ENCODE data around the gene CD79A. TPM values are rescaled to one million over a fixed set of nuclear protein-coding genes. Genes with fewer than 3 reads are reported as not detected.

The CD79A gene
- total RNA-seq, 2 donors from 2014 or later = 0.59 TPM; not detected in 1

DNA sequence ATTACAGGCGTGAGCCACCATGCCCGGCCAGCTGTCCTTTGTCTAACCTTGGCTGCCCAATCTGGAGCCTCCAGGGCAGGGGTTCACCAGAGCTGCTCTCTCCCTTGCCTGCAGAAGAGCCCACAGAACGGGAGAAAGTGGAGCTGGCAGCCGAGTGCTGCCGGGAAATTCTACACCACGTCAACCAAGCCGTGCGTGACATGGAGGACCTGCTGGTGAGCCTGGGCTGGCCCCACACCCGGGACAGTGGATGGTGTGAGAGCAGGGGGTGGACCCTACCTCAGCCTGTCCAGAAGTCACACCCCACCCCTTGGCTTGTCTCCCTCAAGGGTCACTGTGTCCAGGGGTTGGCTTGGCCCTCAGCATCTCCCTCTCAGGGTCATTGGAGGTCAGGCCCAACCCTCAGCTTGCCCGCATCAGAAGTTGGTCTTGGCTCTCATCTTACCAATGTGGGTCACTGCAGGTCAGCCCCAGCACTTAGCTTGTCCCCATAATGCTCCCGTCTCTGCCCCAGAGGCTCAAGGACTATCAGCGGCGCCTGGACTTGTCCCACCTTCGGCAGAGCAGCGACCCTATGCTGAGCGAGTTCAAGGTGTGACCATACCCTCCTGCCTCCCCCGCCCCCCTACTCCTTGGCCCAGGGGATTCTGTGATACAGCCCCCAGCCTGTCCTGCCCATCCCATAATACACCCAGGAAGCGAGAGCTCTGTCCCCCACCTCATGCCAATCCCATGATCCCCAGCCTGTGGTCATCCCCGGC lies 26.3 kb downstream of the CD79A start:
- H3K4me3 ChIP-seq = no peak overlapping the region
- H3K27me3 ChIP-seq (replicated peaks; ENCODE audit: insufficient read depth) = no peaks in the 10 kb centered on the region
- peaks cover 5% of the 10 kb centered on the region for H3K4me1 ChIP-seq (replicated peaks)
- no peak for DNase-seq (ENCODE audit: low spot score)
- intact Hi-C loops (cut with DNase I) = no loop called here
- peaks cover 2 to 19% of the 10 kb centered on the region in 2 donors for H3K36me3 ChIP-seq
- TF ChIP-seq CTCF (IDR thresholded peaks at IDR 0.05) = no peak
- no peak for TF ChIP-seq POLR2AphosphoS5 (IDR thresholded peaks at IDR 0.05)
- TF ChIP-seq POLR2A (IDR thresholded peaks at IDR 0.05) = no peak
- 87% methylated on average over 19 of the region's 19 CpGs for WGBS
- H3K9me3 ChIP-seq = no peaks in the 10 kb centered on the region
- peak overlapping the region; percentile 54 to 72 for H3K27ac ChIP-seq

- TF ChIP-seq POLR2AphosphoS5 (IDR thresholded peaks at IDR 0.05) (peak; percentile 80), POLR2A (IDR thresholded peaks at IDR 0.05) (no peak), CTCF (IDR thresholded peaks at IDR 0.05) (no peak)
- 50% methylated on average over 17 of the region's 30 CpGs for WGBS
- Histone ChIP-seq H3K36me3 (peaks cover 2 to 19% of the 10 kb centered on the region in 2 donors), H3K4me1 (replicated peaks) (peaks cover 5% of the 10 kb centered on the region), H3K9me3 (no peaks in the 10 kb centered on the region), H3K4me3 (peak overlapping the region in 1 of 2 donors; percentile 25), H3K27ac (peak overlapping the region; percentile 60 to 72), H3K27me3 (replicated peaks; ENCODE audit: insufficient read depth) (no peaks in the 10 kb centered on the region)
- peak; percentile 77 for DNase-seq (ENCODE audit: low spot score)
- intact Hi-C loops (cut with DNase I) = no loop called here
Observed at GRCh38 chr19:41904118-41904870, 27.2 kb downstream of the CD79A start.

DNA sequence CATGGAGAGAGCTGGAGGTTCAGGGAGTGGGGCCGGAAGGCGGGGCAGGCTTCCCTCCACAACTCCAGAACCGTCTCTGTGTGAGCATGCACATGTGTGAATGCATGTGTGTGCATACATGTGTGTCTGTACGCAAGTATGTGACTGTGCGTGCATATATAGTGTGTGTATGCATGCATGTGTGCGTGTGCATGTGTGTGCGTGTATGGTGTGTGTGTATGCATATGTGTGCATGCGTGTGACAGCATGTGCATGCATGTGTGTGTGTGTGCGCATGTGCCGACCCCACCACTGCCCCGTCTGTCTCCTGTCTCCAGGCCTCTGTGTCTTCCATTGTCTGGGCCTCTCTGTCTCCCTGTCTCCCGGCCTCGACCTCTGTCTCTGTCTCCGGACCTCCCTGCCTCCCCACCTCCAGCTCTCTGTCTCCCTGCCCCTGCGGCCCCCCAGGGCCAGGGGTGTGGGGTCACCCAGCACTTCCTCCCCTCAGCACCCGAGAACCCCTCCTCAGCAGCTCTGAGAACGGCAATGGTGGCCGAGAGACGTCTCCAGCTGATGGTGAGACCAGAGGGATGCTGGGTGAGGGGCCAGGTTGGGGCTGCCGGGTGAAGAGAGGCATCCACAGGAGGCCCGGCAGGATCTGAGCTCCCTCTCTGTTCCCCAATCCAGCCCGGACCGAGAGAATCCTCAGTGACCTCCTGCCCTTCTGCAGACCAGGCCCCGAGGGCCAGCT lies 28.4 kb downstream of the CD79A start:
- DNase-seq (ENCODE audit: low spot score) = no peak
- Histone ChIP-seq H3K27me3 (replicated peaks; ENCODE audit: insufficient read depth) (no peaks in the 10 kb centered on the region), H3K9me3 (no peaks in the 10 kb centered on the region), H3K4me3 (peak overlapping the region in 1 of 2 donors; percentile 25), H3K4me1 (replicated peaks) (peaks cover 5% of the 10 kb centered on the region), H3K36me3 (peaks cover 2 to 19% of the 10 kb centered on the region in 2 donors), H3K27ac (no peak overlapping the region)
- intact Hi-C loops (cut with DNase I) = no loop called here
- TF ChIP-seq POLR2A (IDR thresholded peaks at IDR 0.05) (no peak), CTCF (IDR thresholded peaks at IDR 0.05) (no peak), POLR2AphosphoS5 (IDR thresholded peaks at IDR 0.05) (no peak)
- 86% methylated on average over 24 of the region's 24 CpGs for WGBS

DNA sequence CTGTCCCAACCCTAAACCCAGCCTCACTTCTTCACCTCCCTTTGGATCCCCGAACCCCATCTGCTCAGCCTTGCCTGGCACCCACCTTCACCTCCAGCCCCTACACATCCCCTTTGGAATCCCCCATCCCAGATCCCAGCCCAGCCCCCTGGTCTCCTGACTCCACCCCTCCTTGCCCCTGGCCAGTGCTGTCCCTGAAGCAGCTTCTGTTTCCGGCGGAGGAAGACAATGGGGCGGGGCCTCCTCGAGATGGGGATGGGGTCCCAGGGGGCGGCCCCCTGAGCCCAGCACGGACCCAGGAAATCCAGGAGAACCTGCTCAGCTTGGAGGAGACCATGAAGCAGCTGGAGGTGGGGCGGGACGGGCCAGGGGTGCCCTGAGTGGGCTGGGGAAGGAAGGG lies 29.2 kb downstream of the CD79A start:
- peaks cover 5% of the 10 kb centered on the region for H3K4me1 ChIP-seq (replicated peaks)
- WGBS = 76% methylated on average over 9 of the region's 9 CpGs
- H3K27me3 ChIP-seq (replicated peaks; ENCODE audit: insufficient read depth) = no peaks in the 10 kb centered on the region
- intact Hi-C loops (cut with DNase I) = no loop called here
- TF ChIP-seq CTCF (IDR thresholded peaks at IDR 0.05) (no peak), POLR2A (IDR thresholded peaks at IDR 0.05) (no peak), POLR2AphosphoS5 (IDR thresholded peaks at IDR 0.05) (no peak)
- H3K4me3 ChIP-seq = no peak overlapping the region
- no peak for DNase-seq (ENCODE audit: low spot score)
- no peak overlapping the region for H3K27ac ChIP-seq
- no peaks in the 10 kb centered on the region for H3K9me3 ChIP-seq
- peaks cover 2 to 19% of the 10 kb centered on the region in 2 donors for H3K36me3 ChIP-seq
